Measurements from ENCODE around the gene SMIM35. TPM values are rescaled to one million over a fixed set of nuclear protein-coding genes. Genes with fewer than 3 reads are reported as not detected.
"Not testable (repeated sequence)": the region's sequence is repeated elsewhere in the genome, so short reads cannot be mapped to it uniquely, and the experiment has no call there.

The SMIM35 gene
- polyA plus RNA-seq, 3 donors: 0.10 to 0.19 (median 0.15) TPM

DNA sequence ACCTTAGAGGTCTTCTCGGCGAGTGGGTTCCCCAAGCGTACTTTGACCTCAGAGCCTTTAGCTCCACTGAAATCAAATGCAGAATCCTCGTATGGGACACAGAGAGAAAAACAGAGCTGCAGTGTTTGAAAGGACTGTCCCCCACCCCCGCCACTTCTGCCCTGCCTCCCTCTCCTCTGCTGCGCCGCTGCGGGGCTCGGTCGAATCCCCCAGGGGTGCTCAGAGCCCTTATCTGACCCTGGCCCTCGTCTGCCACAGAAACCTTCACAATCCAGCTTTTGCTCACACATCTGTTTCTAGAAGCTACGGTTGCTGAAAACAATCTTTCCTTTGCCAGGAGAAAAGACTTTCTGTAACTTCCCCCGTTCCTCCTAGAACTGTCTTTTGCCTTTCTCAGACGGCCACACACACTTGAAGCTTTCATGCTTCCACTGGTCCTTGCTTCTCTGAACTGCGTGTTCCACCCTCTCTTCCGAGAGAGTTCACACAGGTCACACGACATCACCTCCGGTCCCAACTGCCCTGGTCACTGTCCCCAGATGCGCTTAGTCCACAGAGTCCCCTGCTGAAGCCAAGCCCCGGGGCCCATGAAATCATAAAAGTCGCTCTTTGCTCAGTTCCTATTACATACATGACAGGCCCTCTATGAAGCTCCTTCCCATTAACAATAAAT lies 3.7 kb downstream of the SMIM35 start:
- no peak for DNase-seq (ENCODE audit: low read depth in 3 of 3, low spot score in 2 of 3)

DNA sequence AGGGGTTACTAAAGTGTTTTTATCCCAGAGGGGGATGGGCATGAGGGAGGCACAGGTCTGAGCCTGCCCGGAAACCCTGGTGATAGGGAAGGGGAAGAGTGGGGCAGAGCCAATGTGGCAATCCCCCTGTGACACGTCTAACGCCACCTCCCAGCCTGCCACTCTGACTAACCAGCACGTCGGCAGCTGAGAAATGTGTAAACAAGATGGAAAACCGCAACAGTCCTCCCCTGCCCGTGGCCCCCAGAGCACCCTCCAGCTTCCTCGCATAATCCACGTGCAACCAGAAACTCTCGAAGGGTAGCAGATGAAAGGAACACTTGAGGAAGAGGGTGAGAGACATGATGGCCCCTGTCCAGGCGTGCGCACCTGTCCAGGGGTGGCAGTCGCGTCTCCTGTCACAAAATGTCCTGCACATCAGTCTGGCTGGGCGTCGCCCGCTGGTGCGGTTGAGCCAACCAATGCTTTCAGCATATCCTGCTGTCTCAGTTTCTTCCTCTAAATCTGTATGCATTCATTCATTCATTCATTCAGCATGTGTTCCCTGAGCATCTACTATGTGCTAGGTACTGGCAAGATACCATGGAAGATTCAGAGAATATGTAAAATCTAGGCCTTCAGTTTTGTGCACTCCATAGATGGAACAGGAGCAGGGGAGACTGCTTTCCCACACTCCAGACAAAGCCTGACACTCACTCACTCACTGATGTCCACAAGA lies 5.4 kb downstream of the SMIM35 start:
- DNase-seq (ENCODE audit: low read depth in 3 of 3, low spot score in 2 of 3): no peak

DNA sequence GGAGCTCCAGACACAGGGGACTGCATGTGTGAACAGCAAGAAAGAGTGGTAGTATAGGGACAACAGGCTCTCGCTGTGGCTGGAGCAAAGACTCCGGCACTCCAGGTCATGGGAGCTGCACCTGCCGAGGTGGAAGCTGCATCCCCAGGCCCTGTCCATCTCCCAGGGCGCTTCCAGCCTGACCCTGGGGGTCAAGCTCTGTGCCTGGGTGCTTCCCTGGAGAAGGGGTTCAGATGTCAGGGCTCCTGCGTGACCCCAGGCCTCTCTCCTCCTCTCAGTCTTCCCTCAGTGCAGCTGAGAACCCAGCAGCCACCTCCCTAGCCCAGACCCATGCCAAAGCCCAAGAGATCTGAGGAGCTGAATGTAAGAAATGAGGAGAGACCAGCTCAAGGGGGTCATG lies 6.5 kb downstream of the SMIM35 start:
- DNase-seq (ENCODE audit: low read depth in 3 of 3, low spot score in 2 of 3): no peak

DNA sequence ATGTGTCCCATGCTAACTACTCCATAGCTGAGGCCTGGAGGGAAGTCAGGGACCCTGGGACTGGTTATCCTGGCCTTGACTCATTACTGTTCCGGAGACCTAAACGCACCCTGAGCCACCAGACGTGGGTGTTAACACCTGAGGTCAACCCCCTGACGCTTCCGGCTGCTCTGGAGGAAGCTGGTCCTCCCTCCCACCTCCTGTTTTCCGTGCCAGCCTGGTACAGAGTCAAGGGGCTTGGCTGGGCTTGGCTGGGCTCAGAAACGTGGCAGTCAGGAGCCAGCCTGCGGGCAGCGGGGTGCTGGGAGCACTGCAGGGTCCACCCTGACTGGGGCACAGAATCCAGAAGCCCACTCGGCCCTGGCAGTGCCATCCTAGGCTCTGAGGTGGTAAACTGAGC lies 7.3 kb downstream of the SMIM35 start:
- no peak for DNase-seq (ENCODE audit: low read depth in 3 of 3, low spot score in 2 of 3)

DNA sequence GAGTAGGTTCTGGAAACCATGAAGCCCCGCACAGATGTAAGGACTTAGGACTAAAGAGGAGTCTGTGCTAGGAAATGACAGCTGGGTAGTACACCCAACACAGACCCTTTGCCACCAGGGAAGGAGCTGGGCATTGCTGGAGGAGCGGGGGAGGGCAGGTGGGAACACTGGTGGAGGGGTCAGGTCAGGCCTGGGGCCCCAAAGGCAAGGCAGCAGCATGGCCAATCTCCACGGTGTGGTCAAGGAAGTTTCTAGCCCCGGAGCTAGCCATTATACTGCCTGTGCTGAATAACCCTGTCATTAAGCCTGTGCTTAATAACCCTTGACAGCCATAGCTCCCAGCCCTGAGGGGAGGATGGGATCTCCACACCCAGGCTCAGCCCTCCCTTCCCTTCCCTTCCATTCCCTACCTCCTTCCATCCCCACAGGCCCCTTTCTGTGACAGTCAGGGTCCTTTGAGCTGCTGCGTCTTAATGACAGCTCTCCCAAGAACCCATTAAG lies 7.8 kb downstream of the SMIM35 start:
- DNase-seq (ENCODE audit: low read depth in 3 of 3, low spot score in 2 of 3): peak in 1 of 3 donors; percentile 59

DNA sequence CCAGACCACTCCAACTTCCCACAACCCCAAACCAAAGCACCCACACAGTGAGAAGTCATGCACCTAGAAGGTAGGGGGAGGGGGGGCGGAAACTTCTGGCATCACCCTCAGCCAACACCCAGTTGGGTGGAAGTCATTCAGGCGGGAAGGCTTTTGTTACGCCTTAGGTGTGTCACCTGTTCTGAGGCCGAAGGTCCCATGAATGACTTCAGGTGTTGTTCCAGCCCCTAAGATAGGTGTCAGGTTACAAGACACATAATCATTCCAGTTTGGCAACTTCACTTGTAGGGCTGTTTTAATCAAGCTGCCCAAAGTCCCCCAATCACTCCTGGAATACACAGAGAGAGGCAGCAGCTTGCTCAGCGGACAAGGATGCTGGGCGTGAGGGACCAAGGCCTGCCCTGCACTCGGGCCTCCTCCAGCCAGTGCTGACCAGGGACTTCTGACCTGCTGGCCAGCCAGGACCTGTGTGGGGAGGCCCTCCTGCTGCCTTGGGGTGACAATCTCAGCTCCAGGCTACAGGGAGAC lies 9.9 kb downstream of the SMIM35 start, which contains the start of gene TMPRSS4:
TMPRSS4 (plus strand) TSS at position 325 of the 528 bp plus-strand sequence. CDS start 225 bp downstream, outside the sequence.
- DNase-seq (ENCODE audit: low read depth in 3 of 3, low spot score in 2 of 3): peak in 1 of 3 donors; percentile 47

DNA sequence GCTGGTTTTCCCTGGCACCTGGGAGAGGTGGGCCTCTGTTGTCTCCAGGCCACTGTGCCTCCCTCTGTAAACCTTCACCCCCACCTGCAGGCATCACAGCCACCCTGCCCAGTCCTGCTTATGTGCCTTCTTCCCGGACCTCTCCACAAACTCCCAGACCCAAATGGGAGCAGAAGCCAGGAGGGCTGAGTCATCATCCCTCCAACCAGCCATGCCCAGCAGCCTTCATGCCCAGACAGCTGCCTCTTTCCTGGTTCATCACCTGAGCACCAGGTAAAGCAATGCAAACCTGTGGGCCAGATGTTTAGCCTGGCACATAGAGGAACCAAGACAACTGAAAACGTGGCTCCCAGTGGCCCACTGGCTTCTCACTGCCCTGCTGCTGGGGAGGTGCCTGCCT lies 12.0 kb downstream of the SMIM35 start:
- no peak for DNase-seq (ENCODE audit: low read depth in 3 of 3, low spot score in 2 of 3)

DNA sequence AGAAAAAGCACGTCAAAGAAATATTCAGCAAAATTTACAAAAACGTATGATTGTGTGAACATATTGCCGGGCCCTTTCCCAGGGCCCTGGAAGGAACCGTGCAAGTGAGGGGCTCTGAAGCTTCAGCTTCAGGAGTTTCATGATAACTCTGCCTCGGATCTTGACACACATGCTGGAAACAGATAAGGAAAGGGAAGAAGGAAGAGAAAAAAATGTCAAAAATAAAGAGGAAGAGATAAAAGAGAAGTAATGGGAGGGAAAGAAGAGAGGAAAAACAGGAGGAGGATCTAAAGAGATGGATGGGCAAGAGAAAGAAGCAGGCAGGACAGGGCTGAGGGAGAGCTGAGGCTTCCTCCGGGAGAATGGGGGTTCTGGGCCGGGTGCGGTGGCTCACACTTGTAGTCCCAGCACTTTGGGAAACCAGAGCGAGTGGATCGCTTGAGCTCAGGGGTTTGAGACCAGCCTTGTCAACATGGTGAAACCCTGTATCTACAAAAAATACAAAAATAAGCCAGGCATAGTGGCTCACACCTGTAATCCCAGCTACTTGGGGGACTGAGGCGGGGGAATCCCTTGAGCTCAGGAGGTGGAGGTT lies 12.6 kb downstream of the SMIM35 start:
- DNase-seq (ENCODE audit: low read depth in 3 of 3, low spot score in 2 of 3): no peak

DNA sequence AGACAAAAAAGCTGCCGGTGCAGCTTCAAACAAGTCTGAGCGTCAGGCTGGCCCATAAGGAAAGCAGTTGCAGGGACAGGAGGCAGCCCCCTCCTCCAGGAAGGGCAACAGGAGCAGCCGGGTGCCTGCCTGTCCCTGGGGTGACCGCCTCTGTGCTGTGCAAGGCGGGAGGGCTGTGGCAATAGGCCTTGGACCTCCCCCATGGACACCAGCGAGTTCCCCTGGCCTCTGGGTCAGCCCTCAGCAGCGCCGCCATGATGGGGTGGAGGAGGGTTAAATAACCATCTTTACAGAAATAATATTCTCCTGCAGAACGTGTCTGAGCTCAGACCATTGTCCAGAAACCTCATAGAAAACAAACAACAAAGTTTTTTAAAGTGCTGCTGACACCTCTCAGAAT lies 13.2 kb downstream of the SMIM35 start:
- no peak for DNase-seq (ENCODE audit: low read depth in 3 of 3, low spot score in 2 of 3)

DNA sequence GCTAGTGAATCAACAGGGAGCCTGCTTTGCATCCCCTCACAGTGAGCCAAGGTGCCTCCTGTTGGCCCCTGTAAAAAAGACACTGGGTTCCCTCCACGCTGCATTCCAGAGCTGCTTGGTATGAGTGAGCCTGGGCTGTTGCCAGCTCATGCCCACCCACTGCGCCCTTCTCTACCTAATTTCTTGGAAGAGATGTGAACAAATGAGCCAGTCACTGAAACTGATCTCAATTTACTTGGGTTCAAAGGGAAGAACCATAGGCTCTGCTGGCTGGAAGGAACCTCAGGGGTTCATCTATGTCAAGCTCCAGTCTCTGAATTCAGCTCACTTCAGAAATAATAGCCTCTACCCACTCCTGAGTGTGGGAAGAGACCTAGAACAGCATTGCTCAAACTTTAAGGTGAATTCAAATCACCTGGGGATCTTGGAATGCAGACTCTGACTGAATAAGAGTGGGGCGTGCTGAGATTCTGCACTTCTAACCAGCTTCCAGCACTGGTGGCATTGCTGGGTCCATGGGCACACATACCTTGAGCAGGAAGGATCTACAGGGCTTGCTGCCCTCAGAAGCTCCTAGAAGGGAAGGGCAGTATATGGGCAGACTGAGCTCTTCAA lies 15.2 kb downstream of the SMIM35 start:
- DNase-seq (ENCODE audit: low read depth in 3 of 3, low spot score in 2 of 3): no peak

DNA sequence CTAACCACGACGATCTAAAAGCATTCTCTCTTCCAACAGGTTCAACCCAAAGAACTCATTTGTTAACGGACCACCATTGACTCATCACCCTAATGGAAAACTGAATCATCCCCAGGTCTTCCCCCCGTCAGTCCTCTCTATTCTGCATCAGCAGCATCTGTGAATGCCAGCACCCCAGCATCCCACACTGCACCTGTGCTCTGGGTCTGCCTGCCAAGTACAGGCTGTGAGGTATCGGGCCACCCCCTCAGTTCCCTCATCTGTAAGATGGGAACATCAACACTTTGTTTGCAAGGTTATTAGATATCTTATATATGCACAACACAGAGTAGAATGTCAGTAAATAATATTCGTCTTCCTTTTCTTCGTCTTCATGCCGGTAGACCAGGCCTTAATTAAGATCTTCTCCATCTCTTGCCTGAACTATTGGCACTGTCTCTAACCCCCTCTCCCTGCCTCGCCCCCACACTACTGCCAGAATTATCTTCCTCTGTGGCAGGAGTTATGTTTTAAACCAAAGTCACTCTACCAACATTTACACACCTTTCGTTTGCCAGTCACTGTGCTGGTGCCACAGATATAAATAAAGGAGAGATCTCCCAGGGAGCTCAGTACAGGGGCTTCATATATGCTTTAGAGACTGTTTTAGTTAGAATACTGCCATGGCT lies 17.7 kb downstream of the SMIM35 start:
- DNase-seq (ENCODE audit: low read depth in 3 of 3, low spot score in 2 of 3): no peak

DNA sequence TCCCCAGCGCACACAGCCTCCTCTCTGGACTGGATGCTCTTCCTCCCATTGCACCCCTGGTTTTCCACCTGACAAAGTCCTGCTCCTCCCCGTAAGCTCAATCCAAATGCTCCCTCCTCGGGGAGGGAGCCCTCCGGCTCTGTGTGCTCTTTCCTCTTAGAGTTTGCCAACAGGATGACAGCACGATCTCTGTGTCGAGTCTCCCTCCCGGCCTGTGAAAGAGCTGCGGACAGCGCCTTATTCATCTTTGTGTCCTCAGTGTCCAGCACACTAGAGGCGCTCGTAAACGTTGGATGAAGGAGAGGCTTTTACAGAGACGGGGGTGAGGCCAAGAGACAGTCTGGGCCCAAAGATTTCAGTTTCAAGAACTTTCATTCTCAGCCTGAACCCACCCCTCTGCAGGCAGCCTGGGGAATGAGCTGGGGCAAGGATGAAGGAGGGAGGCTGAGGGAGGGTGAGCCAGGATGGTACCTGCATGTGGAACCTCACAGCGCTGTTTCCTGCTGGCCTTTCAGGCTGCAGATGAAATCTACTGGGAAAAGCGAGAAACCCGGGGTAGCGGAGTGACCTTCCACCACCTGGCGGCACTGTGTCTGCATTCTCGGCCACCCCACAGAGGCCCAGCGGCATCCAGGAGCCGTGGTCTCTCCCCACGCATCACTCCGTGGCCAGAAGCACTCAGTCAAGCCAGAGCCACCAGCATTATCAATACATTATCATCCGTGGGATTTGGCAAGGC lies 18.4 kb downstream of the SMIM35 start:
- DNase-seq (ENCODE audit: low read depth in 3 of 3, low spot score in 2 of 3): no peak

DNA sequence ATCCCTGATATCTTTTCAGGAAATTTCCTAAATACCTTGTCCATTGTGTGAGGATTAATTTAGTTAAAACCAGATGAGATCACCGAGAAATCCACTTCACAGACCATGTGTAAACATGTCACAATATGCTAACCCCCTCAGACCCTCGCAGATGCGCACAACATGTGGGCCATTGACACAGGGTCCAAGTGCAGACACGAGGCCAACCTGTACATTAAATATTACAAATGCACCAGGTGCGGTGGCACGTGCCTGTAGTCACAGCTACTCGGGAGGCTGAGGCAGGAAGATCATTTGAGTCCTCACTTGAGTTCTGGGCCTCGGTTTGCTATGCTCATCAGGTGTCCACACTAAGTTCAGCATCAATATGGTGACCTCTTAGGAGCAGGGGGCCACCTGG lies 19.8 kb downstream of the SMIM35 start:
- no peak for DNase-seq (ENCODE audit: low read depth in 3 of 3, low spot score in 2 of 3)

DNA sequence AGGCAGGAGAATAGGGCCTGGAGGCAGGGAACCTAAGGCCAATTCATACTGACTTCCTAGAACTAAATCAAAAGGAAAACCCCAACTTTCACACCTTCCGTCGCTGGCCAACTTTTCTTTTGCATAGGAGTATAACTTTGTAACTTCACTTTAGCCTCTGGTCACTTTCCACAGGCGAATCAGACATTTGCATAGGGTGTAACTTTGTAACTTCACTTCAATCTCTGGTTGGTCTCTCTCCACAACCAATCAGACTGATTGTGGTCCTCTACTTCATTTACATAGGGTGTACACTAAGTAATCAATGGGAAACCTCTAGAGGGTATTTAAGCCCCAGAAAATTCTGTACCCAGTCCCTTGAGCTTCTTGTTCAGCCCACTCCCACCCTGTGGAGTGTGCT lies 21.4 kb downstream of the SMIM35 start:
- DNase-seq (ENCODE audit: low read depth in 3 of 3, low spot score in 2 of 3): no peak

DNA sequence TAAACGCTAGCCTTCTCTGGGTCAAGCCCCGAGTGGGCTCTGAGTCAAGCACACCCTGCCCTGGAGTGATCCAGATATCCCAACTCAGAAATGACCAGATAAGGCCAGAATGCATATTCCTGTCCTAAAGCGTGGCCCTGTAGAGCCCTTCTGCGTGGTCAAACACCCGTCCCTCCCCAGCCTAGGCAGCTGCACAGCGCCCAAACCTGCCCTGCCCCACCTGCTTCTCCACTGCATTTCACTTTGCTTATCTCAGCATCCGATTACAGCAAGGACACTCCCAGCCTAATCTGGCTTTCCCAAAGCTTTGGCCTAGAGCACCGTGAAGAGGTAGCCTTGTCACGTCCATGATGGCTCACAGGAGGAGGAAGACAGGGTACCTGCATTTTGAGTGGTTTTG lies 21.8 kb downstream of the SMIM35 start:
- DNase-seq (ENCODE audit: low read depth in 3 of 3, low spot score in 2 of 3): no peak

DNA sequence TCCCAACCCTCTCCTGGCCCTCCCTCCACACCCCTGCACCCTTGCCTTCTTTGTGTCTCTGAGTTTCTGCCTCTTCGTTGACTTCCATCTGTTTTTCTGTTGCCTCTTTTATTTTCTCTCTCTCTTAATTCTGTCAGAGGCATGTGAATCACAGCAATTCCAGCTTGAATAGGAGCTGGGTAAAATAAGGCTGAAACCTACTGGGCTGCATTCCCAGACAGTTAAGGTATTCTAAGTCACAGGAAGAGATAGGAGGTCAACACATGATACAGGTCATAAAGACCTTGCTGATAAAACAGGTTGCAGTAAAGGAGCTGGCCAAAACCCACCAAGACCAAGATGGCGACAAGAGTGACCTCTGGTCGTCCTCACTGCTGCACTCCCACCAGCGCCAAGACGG lies 24.1 kb downstream of the SMIM35 start:
- not testable (repeated sequence) for DNase-seq (ENCODE audit: low read depth in 3 of 3, low spot score in 2 of 3)

DNA sequence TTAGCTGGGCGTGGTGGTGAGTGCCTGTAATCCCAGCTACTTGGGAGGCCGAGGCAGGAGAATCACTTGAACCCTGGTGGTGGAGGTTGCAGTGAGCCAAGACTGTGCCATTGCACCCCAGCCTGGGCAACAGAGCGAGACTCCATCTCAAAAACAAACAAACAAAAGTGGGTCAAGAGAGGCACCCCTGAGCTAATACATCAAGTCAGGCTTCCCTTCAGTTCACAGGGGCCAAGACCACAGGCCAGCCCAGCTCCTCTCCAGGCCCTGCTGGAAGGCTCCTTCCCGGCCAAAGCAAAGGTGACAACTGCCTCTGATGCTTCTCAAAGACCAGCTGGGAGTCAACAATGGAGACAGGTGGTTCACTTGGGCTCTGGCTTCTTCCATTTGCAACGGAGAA lies 24.6 kb downstream of the SMIM35 start:
- DNase-seq (ENCODE audit: low read depth in 3 of 3, low spot score in 2 of 3): not testable (repeated sequence)

DNA sequence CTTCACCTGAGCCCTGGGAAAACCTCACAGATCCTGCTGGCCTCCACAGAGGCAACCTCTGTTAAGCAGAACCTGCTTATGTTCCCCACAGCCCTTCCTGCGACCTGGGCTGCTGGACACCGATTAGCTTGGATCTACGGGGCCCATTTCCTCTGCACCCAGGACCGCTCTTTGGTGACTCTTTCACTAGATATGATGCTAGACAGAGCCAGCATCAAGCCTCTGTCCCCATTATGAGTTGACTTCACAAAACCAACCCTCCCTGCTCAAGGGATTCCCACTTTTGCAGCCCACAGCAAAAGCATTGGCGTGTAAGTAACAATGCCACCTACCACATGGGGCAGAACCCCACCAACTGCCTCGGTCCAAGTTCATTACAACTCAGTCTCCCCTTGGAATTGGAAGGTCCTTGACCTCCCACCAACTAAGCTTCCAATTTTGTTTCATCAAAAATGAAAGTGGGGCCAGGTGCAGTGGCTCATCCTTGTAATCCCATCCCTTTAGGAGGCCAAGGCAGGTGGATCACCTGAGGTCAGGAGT lies 25.1 kb downstream of the SMIM35 start:
- DNase-seq (ENCODE audit: low read depth in 3 of 3, low spot score in 2 of 3): no peak

DNA sequence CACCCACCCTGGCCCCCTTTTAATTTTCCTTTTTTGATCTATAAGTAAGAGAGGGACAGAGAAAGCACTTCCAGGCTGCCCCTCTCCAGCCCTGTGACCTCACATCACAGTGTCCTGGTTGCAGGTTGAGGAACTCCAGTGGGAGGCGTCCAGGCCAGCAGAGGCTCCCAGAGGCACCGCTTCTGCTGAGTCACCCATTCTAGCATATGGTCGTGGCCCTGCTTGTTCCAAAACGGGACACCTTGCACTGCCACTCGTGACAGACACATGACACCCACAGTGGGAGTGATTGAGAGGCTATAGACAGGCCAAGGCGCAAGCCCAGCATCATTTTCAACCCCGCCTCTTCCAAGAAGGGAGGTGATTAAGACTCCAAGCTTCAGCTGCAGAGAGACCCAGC lies 25.9 kb downstream of the SMIM35 start:
- DNase-seq (ENCODE audit: low read depth in 3 of 3, low spot score in 2 of 3): no peak
